Neural cell (in vitro differentiated cells): ENCODE data around the gene NAB2.

Experiments
- EP300 ChIP-seq: fragments of 450-650 bp; conservative IDR thresholded peaks from 2 replicates; pipeline ENCODE4 v1.6.1; 2014; ENCODE audit warnings: antibody characterized with exemption, mild to moderate bottlenecking, moderate library complexity; ENCODE audit not compliant: poor library complexity, severe bottlenecking
- EZH2 ChIP-seq: fragments of 200-600, 300-800 bp; shearing (Covaris generic), sonication (generic); IDR thresholded peaks from 2 replicates; pipeline ENCODE4 v1.6.1; 2014; ENCODE audit warnings: antibody characterized with exemption, low read length, borderline replicate concordance, mild to moderate bottlenecking; ENCODE audit not compliant: insufficient read depth, poor library complexity, severe bottlenecking
- MXI1 ChIP-seq: fragments of 450-650 bp; conservative IDR thresholded peaks from 2 replicates; pipeline ENCODE4 v1.6.1; 2014; ENCODE audit warnings: antibody characterized with exemption, mild to moderate bottlenecking; ENCODE audit not compliant: poor library complexity, severe bottlenecking
- POLR2AphosphoS5 ChIP-seq: IDR thresholded peaks from 2 replicates; pipeline ENCODE4 v1.6.1; 2012
- RAD21 ChIP-seq: fragments of 450-650 bp; conservative IDR thresholded peaks from 2 replicates; pipeline ENCODE4 v1.6.1; 2014; ENCODE audit warnings: antibody characterized with exemption, mild to moderate bottlenecking, moderate library complexity
- REST ChIP-seq: IDR thresholded peaks from 2 replicates; pipeline ENCODE4 v1.6.1; 2012; ENCODE audit warnings: borderline replicate concordance
- SMC3 ChIP-seq: fragments of 450-650 bp; conservative IDR thresholded peaks from 2 replicates; pipeline ENCODE4 v1.6.1; 2014; ENCODE audit warnings: antibody characterized with exemption, mild to moderate bottlenecking, moderate library complexity; ENCODE audit not compliant: poor library complexity
- TAF1 ChIP-seq: IDR thresholded peaks from 2 replicates; pipeline ENCODE4 v1.6.1; 2012; ENCODE audit warnings: low read depth
- TF ChIP-seq, protein P1 (sequence below): fragments of 450-650 bp; IDR thresholded peaks from 2 replicates; pipeline ENCODE4 v1.5.1; 2014; ENCODE audit warnings: antibody characterized with exemption, mild to moderate bottlenecking, moderate library complexity; ENCODE audit not compliant: poor library complexity, severe bottlenecking

GRCh38 chr12:57127101-57127725 is 38.3 kb downstream of the NAB2 start:
- TF ChIP-seq, protein P1, sequence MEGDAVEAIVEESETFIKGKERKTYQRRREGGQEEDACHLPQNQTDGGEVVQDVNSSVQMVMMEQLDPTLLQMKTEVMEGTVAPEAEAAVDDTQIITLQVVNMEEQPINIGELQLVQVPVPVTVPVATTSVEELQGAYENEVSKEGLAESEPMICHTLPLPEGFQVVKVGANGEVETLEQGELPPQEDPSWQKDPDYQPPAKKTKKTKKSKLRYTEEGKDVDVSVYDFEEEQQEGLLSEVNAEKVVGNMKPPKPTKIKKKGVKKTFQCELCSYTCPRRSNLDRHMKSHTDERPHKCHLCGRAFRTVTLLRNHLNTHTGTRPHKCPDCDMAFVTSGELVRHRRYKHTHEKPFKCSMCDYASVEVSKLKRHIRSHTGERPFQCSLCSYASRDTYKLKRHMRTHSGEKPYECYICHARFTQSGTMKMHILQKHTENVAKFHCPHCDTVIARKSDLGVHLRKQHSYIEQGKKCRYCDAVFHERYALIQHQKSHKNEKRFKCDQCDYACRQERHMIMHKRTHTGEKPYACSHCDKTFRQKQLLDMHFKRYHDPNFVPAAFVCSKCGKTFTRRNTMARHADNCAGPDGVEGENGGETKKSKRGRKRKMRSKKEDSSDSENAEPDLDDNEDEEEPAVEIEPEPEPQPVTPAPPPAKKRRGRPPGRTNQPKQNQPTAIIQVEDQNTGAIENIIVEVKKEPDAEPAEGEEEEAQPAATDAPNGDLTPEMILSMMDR: peak; percentile 40
- no peak for TF ChIP-seq MXI1
- TF ChIP-seq RAD21: no peak
- no peak for TF ChIP-seq EP300
- no peak for TF ChIP-seq TAF1
- TF ChIP-seq POLR2AphosphoS5: no peak
- no peak for TF ChIP-seq SMC3
- no peak for TF ChIP-seq REST
- TF ChIP-seq EZH2: no peak
